GM21737 (cell line): ENCODE data around the gene RAB23.
A peak's percentile ranks its signal among the peaks of the same experiment; 100 is the strongest.
"Not testable (repeated sequence)": the region's sequence is repeated elsewhere in the genome, so short reads cannot be mapped to it uniquely, and the experiment has no call there.

Experiments
- ATAC-seq: cut with Tn5 transposase; IDR thresholded peaks from one replicate; pipeline ENCODE4 v1.9.1; 2021; ENCODE audit warnings: mild to moderate bottlenecking, moderate library complexity; ENCODE audit not compliant: unreplicated experiment

Gene RAB23

DNA sequence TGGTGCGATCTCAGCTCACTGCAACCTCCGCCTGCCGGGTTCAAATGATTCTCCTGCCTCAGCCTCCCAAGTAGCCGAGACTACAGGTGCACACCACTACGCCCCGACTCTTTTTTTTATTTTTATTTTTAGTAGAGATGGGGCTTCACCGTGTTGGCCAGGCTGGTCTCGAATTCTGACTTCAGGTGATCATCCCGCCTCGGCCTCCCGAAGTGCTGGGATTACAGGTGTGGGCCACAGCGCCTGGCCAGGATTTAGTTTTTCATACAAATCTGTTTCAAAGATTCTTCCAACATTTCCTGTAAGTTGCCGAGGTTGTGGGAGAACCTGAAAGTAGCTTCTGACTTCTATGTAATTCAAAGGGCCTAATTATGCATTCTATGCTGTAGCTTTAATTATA lies 21.4 kb upstream of the RAB23 start:
- not testable (repeated sequence) for ATAC-seq

DNA sequence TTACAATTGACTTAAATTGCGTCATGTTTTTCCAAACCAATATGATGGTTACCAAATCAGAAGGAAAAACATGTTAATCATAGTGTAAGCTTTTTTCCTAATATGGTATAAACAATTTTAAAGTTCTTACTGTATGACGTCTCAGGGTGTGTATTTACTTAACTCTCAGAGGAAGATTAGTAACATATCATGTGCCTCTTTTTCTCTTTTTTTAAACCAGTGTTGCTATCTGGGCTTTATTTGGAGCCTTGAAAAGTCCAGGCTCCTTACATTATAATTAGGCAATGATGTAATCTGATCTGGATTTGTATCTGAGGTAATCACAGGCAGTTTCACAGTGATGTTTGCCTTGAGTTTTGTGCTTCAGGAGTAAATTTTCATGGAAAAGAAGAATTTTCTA lies 20.4 kb upstream of the RAB23 start:
- ATAC-seq: no peak

DNA sequence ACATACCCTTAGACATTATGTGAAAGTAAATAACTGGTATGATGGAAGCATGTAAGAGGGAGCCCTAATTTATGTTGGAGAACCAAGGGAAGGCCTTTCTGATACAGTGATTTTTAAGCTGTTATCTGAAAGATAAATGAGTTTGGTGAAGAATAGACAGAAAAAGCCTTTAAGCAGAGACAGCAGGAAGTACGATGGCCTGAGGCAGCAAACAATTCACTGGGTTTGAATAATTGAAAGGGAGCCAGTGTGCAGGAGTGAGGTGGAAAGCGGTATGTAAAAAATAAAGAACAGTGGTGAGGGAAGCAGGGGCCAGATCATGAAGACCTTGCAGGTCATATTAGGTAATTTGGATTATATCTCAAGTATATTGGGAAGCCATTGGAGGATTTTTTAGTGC lies 4.1 kb upstream of the RAB23 start:
- no peak for ATAC-seq

DNA sequence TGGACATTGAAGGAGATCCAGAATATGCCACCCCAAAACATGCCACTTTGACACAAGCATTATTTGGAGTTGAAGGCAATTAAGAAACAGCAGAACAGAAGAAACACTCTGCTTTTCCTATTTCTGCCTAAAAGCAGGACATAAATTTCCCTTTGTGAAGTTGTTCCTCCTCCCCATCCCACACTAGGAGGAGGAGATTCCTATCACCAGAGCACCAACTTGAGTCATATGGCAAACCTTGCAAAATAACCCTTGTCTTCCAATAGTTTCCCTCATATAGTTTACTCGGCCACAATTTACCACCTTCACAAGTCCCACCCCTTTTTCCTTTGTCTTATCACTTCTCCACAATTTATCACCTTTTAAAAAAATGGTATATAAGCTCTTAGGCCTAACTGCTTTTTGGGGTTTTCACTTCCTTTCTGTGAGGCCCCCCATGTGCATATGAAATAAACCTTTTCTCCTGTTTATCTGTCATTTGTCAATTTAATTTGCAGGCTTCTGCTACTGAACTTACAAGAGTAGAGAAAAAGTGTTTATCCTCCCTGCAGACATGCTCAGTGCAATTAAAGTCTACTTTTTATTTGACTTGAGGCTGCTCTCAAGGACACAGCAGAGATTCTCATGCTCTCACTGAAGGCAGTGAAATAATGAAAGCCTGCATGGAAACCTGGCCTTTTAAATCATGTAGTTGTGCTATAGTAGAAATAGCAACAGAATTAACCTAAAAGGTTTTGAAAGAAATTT lies 2.8 kb upstream of the RAB23 start:
- no peak for ATAC-seq

DNA sequence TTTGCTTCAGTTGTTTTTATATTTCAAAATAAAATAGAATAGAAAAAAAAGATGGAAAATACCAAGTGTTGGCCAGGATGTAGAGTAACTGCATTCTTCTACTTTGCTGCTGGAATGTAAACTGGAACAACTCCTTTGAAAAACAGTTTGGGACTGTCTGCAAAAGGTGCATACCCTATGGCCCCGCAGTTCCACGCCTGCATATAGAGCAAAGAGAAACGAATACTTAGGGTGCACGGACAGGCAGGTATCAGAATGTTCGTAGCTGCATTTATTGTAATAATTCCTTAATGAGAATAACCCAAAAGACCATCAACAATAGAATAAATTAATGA lies 603 bp upstream of the RAB23 start:
- no peak for ATAC-seq

DNA sequence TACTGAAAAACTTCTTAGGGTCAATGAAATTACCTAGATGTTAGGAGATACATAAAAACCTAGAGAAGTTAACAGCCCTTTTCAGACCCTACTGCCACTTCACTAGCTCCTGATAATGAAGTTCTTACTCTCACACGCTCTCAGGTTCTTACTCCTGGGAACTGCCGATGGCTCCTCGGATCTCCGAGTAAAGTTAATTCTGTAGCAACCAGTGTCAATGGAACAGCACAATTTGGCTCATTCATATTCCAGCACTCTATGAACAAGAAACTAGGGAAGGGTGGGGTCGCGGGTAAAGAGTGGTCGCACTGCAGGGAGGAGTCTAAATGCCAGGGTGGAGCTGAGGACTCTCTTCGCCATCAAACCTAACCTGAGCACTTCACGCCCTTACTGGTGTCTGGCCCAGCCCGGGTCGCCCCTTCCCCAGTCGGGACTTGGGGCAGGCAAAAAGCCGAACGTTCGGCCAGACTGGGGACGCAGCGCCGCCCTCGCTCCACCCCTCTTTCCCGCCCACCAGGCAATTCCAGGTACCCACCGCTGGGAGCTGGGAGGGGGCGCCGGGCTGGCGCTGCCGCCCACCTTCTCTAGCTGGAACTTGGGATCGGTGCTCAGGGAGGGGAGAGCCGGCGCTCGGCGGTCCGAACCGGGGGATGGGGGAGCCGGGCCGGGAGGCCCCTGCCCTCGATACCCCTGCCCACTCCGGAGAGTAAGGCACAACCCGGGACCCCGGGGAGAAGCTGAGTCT lies 744 bp downstream of the RAB23 start:
- ATAC-seq: peak; percentile 65

DNA sequence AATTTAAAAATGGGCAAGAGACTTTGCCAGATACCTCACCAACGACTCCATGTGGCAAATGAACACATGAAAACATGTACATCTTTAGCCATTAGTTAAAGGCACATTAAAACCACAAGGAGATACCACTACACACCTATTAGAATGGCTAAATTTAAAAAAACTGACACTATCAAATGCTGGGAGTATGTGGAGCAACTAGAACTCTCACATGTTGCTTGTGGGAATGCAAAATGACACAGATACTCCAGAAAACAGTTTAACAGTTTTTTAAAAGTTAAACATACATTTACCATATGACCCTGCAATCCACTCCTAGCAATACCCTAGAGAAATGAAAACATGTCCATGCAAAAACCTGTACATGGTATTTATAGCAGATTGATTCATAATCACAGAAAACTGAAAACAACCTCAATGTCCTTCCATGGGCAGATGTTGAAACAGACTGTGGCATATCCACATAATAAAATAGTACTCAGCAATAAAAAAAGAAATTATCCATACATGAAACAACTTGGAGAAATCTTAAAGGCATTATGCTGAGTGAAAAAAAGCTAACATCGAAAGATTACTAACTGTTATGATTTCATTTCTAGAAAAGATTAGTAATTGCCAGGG lies 1.9 kb downstream of the RAB23 start:
- ATAC-seq: no peak

DNA sequence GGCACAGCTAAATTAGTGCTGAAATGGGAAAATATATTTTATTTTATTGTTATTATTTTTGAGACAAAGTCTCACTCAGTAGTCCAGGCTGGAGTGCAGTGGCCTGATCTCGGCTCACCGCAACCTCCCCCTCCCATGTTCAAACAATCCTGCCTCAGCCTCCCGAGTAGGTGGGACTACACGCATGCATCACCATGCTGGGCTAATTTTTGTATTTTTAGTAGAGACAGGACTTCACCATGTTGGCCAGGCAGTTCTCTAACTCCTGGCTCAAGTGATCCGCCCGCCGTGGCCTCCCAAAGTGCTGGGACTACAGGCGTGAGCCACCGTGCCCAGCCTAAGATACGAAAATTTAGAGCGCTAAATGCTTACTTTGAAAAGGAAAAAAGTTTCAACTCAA lies 4.8 kb downstream of the RAB23 start:
- ATAC-seq: no peak

DNA sequence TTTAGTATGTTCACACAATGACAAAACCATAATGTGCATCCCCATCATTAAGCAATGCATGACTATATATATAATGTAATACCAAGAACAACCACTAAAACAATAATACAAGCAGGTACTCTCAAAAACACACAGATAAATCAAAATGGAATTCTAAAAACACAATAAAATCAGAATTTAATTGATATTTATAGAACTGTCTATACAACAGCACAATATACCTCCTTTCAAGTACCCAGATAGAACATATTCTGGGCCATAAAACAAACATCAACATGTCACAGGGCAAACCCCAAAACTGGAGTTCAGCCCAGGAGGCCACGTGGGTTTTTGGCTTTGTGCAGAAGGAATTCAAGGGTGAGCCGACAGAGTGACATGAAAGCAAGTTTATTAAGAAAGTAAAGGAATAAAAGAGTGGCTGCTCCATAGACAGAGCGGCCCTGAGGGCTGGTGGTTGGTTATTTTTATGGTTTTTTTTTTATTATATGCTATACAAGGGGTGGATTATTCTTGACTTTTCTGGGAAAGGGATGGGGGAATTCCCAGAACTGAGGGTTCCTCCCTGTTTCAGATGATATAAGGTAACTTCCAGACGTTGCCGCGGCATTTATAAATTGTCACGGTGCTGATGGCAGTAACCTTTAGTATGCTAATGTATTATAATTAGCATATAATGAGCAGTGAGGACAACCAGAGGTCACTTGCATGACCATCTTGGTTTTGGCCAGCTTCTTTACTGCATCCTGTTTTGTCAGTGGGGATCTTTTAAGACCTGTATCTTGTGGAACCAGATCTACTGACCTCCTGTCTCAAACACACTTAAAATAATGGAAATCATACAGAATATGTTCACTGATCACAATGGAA lies 5.6 kb downstream of the RAB23 start:
- no peak for ATAC-seq

DNA sequence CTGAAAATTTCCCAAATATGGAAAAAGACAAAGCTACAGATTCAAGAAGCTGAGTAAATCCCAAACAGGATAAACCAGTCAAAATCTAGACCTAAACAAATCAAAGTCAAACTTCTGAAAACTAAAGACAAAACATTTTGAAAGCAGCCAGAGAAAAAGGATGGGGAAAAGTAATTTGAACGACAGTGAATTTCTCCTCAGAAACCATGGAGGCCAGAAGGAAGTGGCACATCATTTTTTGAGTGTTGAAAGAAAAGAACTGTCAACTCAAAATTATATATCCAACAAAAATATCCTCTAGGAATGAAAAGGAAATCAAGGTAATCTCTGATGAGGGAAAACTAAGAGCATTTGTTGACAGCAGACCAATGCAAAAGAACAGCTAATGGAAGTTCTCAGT lies 6.8 kb downstream of the RAB23 start:
- no peak for ATAC-seq

DNA sequence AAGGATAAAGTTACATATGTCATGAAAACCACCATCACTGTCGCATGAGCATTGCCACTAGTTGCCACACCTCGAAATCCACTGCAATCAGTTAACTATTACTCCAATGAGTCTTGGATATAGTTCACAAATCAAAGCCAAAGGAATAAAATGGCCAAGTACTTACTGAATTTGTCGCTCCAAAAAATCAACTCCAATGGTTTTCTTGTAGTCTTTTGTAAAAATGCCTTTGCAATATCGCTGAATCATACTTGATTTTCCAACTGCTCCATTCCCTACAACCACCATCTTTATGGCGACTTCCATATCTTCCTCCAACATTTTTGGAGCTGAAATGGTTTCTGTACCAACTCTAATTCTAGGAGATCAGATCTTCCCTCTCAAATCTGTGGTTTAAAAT lies 12.0 kb downstream of the RAB23 start:
- ATAC-seq: no peak

DNA sequence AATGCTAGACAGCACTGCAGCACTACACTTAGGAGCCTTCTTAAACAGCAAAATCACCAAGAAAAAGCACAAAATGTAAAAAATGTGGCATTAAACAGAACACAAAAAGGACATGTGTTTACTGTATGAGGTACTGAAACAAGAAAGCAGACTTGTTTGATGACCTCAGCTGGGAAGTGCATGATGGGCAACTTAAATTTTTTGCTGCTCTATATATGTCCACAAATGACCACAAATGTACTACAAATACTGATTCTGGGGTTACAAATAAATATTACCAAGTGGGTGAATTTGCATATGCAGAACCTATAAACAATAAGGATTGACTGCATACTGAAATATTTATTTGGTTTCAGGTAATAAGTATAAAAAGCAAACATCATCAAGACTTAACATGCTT lies 13.1 kb downstream of the RAB23 start:
- no peak for ATAC-seq

DNA sequence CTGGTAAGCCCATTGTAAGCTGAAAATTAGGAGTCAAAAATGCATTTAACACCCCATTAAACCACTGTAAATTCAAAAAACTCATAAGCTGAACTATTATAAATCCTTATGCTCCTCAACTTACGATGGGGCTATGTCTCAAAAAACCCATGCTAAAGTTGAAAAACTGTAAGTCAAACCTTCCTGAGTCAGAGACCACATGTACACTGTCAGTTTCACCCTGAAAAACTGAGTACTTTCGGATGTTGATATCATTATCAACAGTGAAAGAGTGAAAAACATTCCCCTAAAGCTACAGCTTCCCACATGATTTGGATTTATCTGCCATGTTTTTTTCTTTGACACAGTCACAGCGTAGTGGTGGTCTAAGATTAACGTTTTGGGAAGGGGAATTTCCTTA lies 14.2 kb downstream of the RAB23 start:
- ATAC-seq: no peak

DNA sequence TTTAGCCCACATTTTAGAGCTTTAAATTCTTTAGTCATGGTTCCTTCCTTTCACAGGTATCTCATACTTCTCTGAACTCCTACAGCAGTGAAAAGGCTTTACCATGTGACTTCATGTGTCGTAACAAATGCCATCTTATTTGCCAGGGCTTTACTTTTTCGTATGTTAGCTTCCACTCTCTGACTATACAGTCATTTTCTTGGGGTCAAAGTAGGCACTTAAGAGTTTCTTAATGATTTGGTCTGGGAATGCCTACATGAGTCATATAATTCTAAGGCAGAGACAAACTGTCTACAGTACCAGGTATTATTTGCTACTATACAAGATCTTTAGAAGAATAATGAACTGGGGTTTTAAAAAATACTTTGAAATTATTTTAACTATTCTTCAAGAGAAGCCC lies 15.0 kb downstream of the RAB23 start:
- no peak for ATAC-seq

DNA sequence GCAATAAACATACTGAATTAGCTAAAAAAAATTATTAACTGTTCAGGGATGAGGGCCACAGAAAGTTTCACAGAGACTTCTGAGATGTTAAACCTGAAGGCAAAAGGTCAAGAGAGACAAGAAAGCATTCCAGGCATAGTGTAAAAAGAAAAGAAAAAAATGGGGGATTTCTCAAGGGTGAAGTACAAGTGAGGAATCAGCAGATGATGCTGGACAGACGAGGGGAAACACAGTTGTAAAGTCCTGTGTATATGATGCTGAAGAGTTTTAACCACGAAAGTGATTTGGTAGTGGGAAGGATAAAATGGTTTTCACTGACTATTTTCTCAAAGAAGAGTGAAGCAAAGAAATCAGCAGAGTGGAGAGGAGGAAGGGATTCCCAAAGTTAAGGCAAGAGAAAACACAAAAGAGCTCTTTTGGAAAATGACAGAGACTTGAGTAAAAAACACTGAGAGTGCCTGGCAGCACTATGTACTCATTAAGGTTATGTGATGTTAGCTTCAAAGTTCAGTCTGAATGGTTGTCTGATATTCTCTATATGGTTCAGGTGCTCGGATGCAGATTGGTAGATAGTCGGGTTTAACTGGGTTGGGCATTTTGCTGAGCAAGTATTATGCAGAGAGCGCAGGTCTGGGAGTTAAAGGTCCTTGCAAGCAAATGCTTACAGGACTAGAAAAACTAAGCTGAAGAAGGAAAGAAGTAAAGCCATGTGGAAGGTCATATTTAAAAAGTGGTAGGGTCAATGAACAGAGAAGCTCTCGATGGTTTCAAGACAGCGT lies 16.4 kb downstream of the RAB23 start:
- no peak for ATAC-seq

DNA sequence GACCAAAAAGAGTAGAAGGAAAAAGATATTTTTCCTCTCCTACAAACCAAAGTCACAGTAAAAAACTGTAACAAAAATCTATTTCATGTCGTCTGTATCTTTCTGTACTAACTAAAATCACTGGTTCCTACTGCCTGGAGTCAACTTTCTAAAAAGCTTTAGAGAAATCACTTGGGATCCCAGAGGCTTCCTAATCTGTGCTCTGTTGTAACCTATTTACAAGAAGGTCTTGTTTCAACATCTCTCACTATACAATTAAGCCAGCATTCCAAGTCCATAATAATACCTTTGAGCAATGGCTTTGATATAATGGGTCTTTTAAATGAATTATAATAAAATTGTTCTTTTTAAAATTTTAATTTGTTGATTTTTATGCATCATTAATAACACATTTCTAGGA lies 20.4 kb downstream of the RAB23 start:
- ATAC-seq: no peak

DNA sequence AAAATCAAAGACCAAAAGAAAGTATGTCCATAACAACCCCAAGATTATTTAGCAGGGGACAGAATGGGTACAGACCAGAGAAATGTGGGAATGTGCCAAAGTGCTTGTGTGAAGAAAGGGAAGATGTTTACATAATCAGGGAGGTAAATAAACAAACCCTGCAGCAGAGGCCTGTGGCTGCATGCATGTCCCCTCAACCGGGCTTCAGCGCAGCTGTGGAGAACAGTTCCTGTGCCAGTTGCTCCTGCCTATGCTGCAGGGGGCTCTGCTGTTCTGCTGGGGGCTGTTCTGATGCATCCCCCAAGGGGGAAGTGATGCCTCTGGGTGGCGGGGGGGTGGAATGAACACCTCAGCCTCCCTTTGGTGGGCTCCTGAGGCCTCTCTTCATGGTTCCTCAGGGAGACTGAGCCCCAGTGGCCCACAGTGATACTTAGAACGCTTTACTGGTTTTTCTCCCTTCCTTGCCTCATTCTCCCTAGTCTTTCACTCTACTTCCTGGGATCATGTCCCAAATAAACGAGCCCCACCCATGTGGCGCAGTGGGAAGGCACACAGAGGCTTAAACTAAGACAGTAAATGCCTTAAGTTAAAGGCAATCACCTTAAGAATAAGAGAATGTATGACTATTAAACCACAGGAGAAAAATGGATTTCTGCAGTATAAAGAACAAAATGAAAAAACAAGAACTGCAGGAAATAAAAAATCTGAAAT lies 23.0 kb downstream of the RAB23 start:
- no peak for ATAC-seq

DNA sequence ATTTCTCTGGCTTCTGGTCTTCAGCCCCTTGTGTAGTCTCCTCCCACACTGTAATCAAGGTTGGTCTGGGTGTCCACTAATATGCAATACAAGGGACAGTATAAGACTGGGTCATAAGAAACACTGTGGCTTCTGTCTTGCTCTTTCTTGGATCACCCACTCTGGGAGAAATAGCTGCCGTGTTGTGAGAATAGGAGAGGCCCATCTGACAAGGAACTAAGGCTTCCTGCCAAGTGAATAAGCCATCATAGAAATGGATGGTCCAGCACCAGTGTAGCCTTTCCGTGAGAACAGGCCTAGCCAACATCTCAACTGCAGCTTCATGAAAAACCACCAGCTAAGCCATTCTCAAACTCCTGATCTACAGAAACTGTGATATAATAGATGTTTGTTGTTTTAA lies 26.6 kb downstream of the RAB23 start:
- no peak for ATAC-seq

DNA sequence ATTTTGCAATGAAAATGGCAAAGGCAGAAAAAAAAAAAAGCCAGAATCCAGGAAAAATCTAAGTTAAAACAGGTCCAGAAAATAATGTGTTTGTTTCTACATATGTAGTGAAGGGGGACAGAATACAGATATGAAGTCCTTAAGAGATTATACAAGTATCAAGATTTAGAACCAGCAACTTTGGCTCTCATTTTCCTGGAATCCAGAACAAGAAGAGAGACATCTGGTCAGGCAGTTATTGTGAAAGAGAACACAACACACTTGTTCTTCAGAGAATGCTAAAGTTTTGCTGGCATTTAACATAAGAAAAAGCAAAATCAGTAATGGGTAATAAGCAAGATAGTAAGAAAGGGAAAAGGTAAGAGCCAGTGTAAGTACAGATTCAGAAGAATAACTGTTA lies 28.9 kb downstream of the RAB23 start:
- ATAC-seq: no peak

DNA sequence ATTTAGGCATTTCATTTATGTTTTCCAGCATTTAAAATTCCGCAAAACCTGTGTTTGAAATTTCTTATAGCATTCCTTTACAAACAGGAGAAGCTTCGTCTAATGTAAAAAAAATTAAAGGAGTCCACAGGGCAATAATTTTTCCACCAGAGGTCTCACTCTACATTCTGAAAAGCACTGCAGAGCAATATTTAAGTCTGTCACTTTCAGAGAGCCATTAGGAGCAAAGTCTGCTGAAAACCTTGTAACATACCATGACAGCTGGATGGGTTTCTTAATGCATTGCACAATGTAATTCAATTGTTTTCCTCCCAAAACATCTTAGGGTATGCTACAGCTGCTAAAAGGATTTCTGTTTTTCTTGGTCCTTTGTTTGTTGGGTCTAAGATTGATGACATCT lies 32.0 kb downstream of the RAB23 start:
- ATAC-seq: no peak
